MM.1S (cell line): ENCODE results near the gene ARFGEF3.

Source experiments
- DNase-seq: peaks from one replicate; pipeline ENCODE4 v3.0.0-alpha.2; 2015
- H2AFZ ChIP-seq: fragments of 300-600 bp; sonication (generic); 2 replicates; pipeline ENCODE4 v1.6.0; 2016; ENCODE audit warnings: antibody characterized with exemption, low read length
- H3F3A ChIP-seq: fragments of 300-600 bp; sonication (generic); 2 replicates; pipeline ENCODE4 v1.6.1; 2016; ENCODE audit warnings: mild to moderate bottlenecking, antibody characterized with exemption, low read length, moderate library complexity, mixed read lengths; ENCODE audit not compliant: insufficient read depth
- H3K27ac ChIP-seq: fragments of 300-600 bp; sonication (generic); 2 replicates; pipeline ENCODE4 v1.5.1; 2016; ENCODE audit warnings: mild to moderate bottlenecking, low read length
- H3K27me3 ChIP-seq: fragments of 300-600 bp; sonication (generic); replicated peaks from 2 replicates; pipeline ENCODE4 v1.6.0; 2016; ENCODE audit warnings: low read length; ENCODE audit not compliant: insufficient read depth
- H3K36me3 ChIP-seq: fragments of 300-600 bp; sonication (generic); replicated peaks from 2 replicates; pipeline ENCODE4 v1.6.1; 2016; ENCODE audit warnings: mild to moderate bottlenecking, low read length, mixed read lengths; ENCODE audit not compliant: insufficient read depth
- H3K4me1 ChIP-seq: fragments of 300-600 bp; sonication (generic); 2 replicates; pipeline ENCODE4 v1.6.1; 2016; ENCODE audit warnings: low read length, mixed read lengths
- H3K4me2 ChIP-seq: fragments of 300-600 bp; sonication (generic); 2 replicates; pipeline ENCODE4 v1.6.0; 2016; ENCODE audit warnings: low read depth, low read length
- H3K4me3 ChIP-seq: fragments of 300-600 bp; sonication (generic); 2 replicates; pipeline ENCODE4 v1.5.1; 2016; ENCODE audit warnings: low read length, mixed read lengths
- H3K79me2 ChIP-seq: fragments of 300-600 bp; sonication (generic); 2 replicates; pipeline ENCODE4 v1.6.1; 2016; ENCODE audit warnings: mixed run types, low read length, mixed read lengths
- H3K9ac ChIP-seq: fragments of 300-600 bp; sonication (generic); 2 replicates; pipeline ENCODE4 v1.6.1; 2016; ENCODE audit warnings: low read length, mixed read lengths
- H3K9me2 ChIP-seq: fragments of 300-600 bp; sonication (generic); replicated peaks from 2 replicates; pipeline ENCODE4 v1.6.1; 2016; ENCODE audit warnings: mild to moderate bottlenecking, low read length, mixed read lengths; ENCODE audit not compliant: insufficient read depth
- H3K9me3 ChIP-seq: fragments of 300-600 bp; sonication (generic); replicated peaks from 2 replicates; pipeline ENCODE4 v1.6.1; 2016; ENCODE audit warnings: mild to moderate bottlenecking, low read length, mixed read lengths; ENCODE audit not compliant: insufficient read depth
- H4K20me1 ChIP-seq: fragments of 300-600 bp; sonication (generic); 2 replicates; pipeline ENCODE4 v1.6.1; 2016; ENCODE audit warnings: mild to moderate bottlenecking, low read length, moderate library complexity, mixed read lengths; ENCODE audit not compliant: insufficient read depth
- EZH2 ChIP-seq: fragments of 300-600 bp; sonication (generic); optimal IDR thresholded peaks from 2 replicates; pipeline ENCODE3; 2017; ENCODE audit warnings: low read depth, mild to moderate bottlenecking, antibody characterized with exemption, low read length, mixed read lengths
- EZH2phosphoT487 ChIP-seq: fragments of 300-600 bp; sonication (generic); IDR thresholded peaks from 2 replicates; pipeline ENCODE4 v1.6.1; 2018; ENCODE audit warnings: antibody characterized with exemption, low read length
- TF ChIP-seq, protein P1 (sequence below): fragments of 300-600 bp; sonication (generic); IDR thresholded peaks from 2 replicates; pipeline ENCODE4 v1.5.1; 2016; ENCODE audit warnings: antibody characterized with exemption, low read length, mixed read lengths

The ARFGEF3 gene

DNA sequence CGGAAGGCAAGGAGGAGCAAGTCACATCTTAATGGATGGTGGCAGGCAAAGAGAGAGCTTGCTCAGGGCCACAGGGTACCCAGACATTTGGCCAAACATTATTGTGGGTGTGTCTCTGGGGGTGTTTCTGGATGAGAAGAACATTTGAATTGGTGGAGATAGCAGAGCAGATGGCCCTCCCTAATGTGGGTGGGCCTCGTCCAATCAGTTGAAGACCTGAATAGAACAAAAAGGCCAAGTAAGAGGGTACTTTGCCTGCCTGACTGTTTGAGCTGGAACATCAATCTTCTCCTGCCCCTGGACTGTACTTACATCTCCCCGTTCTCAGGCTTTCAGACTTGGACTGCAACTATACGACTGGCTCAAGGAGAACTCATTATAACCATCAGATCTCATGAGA is 160.2 kb downstream of the ARFGEF3 start:
- TF ChIP-seq EZH2phosphoT487 (no peak), EZH2 (no peak)
- TF ChIP-seq, protein P1, sequence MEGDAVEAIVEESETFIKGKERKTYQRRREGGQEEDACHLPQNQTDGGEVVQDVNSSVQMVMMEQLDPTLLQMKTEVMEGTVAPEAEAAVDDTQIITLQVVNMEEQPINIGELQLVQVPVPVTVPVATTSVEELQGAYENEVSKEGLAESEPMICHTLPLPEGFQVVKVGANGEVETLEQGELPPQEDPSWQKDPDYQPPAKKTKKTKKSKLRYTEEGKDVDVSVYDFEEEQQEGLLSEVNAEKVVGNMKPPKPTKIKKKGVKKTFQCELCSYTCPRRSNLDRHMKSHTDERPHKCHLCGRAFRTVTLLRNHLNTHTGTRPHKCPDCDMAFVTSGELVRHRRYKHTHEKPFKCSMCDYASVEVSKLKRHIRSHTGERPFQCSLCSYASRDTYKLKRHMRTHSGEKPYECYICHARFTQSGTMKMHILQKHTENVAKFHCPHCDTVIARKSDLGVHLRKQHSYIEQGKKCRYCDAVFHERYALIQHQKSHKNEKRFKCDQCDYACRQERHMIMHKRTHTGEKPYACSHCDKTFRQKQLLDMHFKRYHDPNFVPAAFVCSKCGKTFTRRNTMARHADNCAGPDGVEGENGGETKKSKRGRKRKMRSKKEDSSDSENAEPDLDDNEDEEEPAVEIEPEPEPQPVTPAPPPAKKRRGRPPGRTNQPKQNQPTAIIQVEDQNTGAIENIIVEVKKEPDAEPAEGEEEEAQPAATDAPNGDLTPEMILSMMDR: no peak
- H3K36me3 ChIP-seq: no peaks in the 10 kb centered on the region
- H3K9ac ChIP-seq: no peak overlapping the region
- H3K9me3 ChIP-seq: no peaks in the 10 kb centered on the region
- no peaks in the 10 kb centered on the region for H3K9me2 ChIP-seq
- H3K4me2 ChIP-seq: no peak overlapping the region
- H2AFZ ChIP-seq: no peak overlapping the region
- H3K4me1 ChIP-seq: no peaks in the 10 kb centered on the region
- H3K27ac ChIP-seq: no peak overlapping the region
- no peak overlapping the region for H3K4me3 ChIP-seq
- no peak for DNase-seq
- H3F3A ChIP-seq: no peaks in the 10 kb centered on the region
- peaks cover 3% of the 10 kb centered on the region; the same call in 1 of the 2 replicates for H4K20me1 ChIP-seq
- H3K27me3 ChIP-seq: no peaks in the 10 kb centered on the region
- no peaks in the 10 kb centered on the region for H3K79me2 ChIP-seq

DNA sequence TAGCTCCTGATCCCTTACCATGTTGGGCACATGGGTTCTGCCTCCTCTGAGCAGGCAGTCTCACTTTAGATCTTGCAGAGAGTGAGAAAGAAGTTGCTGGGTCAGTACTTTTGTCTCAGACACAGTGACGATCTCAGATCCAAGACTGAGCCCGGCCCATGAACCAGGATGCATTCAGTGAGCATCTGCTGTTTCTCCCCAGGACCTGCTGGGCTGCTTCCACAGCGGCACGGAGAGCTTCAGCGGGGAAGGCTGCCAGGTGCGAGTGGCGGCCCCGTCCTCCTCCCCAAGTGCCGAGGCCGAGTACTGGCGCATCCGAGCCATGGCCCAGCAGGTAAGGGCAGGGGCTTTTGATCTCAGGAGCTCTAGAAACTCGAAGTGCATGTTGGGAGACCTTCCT is 162.1 kb downstream of the ARFGEF3 start:
- no peaks in the 10 kb centered on the region for H3K27me3 ChIP-seq
- TF ChIP-seq, protein P1: no peak
- TF ChIP-seq EZH2phosphoT487 (no peak), EZH2 (no peak)
- H3K9me3 ChIP-seq: no peaks in the 10 kb centered on the region
- no peak for DNase-seq
- H3K36me3 ChIP-seq: no peaks in the 10 kb centered on the region
- no peak overlapping the region for H3K4me2 ChIP-seq
- H3K79me2 ChIP-seq: no peaks in the 10 kb centered on the region
- H3F3A ChIP-seq: no peaks in the 10 kb centered on the region
- H3K4me1 ChIP-seq: no peaks in the 10 kb centered on the region
- no peak overlapping the region for H2AFZ ChIP-seq
- H4K20me1 ChIP-seq: no peaks in the 10 kb centered on the region
- H3K9ac ChIP-seq: no peak overlapping the region
- H3K27ac ChIP-seq: no peak overlapping the region
- no peak overlapping the region for H3K4me3 ChIP-seq
- H3K9me2 ChIP-seq: no peaks in the 10 kb centered on the region

DNA sequence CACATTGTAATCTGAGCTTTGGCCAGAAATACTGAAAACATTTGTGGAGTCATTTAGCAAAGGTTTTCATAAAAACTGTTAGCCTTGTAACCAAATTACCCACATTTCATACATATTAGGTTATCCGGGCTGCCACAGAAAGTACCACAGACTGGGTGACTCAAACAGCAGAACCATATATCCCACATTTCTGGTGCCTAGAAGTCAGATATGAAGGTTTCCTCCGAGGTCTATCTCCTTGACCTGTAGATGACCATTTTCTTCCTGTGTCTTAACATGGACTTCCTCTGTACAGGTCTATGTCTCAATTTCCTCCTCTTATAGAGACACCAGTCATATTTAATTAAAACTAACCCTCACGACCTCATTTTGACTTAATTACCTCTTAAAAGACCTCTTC is 166.5 kb downstream of the ARFGEF3 start:
- Histone ChIP-seq H3K79me2 (no peaks in the 10 kb centered on the region), H3K9me2 (no peaks in the 10 kb centered on the region), H2AFZ (no peak overlapping the region), H3K27ac (no peak overlapping the region), H3K4me2 (no peak overlapping the region), H3K9ac (no peak overlapping the region), H3K36me3 (no peaks in the 10 kb centered on the region), H3K4me1 (no peaks in the 10 kb centered on the region), H3K9me3 (no peaks in the 10 kb centered on the region), H4K20me1 (no peaks in the 10 kb centered on the region), H3K4me3 (no peak overlapping the region), H3K27me3 (no peaks in the 10 kb centered on the region), H3F3A (no peaks in the 10 kb centered on the region)
- DNase-seq: no peak
- TF ChIP-seq EZH2 (no peak), EZH2phosphoT487 (no peak)
- TF ChIP-seq, protein P1: no peak
